ENCODE data around the gene NFE2L1. TPM values are rescaled to one million over a fixed set of nuclear protein-coding genes. Genes with fewer than 3 reads are reported as not detected.
"Not testable (repeated sequence)": the region's sequence is repeated elsewhere in the genome, so short reads cannot be mapped to it uniquely, and the experiment has no call there.

Gene NFE2L1
- total RNA-seq, 4 donors from 2014 or later: 173 to 242 (median 211) TPM

DNA sequence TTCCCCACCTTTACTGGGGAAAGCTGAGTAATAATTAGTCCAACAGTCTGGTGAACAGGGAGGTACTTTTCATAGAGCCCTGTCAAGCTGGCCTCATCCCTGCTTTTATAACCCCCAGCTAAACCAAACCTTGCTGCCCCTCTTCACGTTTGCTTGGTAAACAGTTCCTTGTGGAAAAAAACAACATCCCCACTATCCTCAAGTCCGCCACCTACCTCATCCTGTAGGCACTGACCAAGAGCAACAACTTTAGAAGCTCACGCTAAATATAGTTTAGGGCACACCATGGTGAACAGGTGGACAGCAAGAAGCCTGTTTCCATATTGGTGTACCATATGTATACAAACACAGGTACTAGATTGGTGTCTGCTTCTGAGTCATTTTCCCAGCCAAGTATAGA lies 16.5 kb downstream of the NFE2L1 start:
- intact Hi-C loops (cut with DNase I; ENCODE audit: low total_unique reads) (no loop called here), in situ Hi-C loops (cut with MboI; ENCODE audit: low pct_ligation_motif_present in 1 of 4, low pct_unique_long_range_greater_than_20kb in 1 of 4, low sequenced_read_pairs in 3 of 4) (no loop called here)
- Histone ChIP-seq H3K27ac (no peak overlapping the region), H3K27me3 (no peaks in the 10 kb centered on the region), H3K9me3 (no peaks in the 10 kb centered on the region), H3K4me1 (no peaks in the 10 kb centered on the region), H3K4me3 (no peak overlapping the region), H3K36me3 (peaks cover 0 to 32% (median 12%) of the 10 kb centered on the region in 4 donors)
- DNase-seq: no peak
- TF ChIP-seq, protein P1, sequence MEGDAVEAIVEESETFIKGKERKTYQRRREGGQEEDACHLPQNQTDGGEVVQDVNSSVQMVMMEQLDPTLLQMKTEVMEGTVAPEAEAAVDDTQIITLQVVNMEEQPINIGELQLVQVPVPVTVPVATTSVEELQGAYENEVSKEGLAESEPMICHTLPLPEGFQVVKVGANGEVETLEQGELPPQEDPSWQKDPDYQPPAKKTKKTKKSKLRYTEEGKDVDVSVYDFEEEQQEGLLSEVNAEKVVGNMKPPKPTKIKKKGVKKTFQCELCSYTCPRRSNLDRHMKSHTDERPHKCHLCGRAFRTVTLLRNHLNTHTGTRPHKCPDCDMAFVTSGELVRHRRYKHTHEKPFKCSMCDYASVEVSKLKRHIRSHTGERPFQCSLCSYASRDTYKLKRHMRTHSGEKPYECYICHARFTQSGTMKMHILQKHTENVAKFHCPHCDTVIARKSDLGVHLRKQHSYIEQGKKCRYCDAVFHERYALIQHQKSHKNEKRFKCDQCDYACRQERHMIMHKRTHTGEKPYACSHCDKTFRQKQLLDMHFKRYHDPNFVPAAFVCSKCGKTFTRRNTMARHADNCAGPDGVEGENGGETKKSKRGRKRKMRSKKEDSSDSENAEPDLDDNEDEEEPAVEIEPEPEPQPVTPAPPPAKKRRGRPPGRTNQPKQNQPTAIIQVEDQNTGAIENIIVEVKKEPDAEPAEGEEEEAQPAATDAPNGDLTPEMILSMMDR (IDR thresholded peaks at IDR 0.05): no peak
- TF ChIP-seq EP300 (IDR thresholded peaks at IDR 0.05; ENCODE audit: low read depth): no peak
- 70 to 75% methylated on average over 2 to 3 of the region's 3 CpGs for WGBS, 2 donors (ENCODE audit: low coverage in 1 of 2)

DNA sequence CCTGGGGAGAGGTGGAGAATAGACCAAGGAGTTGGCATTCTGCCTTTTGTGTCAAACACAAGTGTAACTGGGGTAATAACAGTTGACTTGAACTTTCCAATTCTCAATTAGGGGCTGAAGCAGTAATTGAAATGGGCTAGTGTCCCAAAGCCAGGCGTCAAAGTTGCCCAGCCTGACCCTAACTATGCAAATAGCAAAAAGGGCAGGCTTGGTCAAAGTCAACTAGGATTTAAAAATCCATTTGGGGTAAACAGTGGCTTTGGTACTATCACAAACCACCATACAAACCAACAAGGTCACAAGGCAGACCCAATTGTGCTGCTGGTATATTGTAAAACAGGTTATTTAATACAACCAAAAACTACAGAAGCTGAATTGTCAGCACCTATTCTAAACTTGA lies 18.0 kb downstream of the NFE2L1 start:
- intact Hi-C loops (cut with DNase I; ENCODE audit: low total_unique reads) (no loop called here), in situ Hi-C loops (cut with MboI; ENCODE audit: low pct_ligation_motif_present in 1 of 4, low pct_unique_long_range_greater_than_20kb in 1 of 4, low sequenced_read_pairs in 3 of 4) (no loop called here)
- 86 to 100% methylated on average over 1 of the region's 1 CpG for WGBS, 2 donors (ENCODE audit: low coverage in 1 of 2)
- Histone ChIP-seq H3K4me1 (no peaks in the 10 kb centered on the region), H3K9me3 (no peaks in the 10 kb centered on the region), H3K4me3 (no peak overlapping the region), H3K27me3 (no peaks in the 10 kb centered on the region), H3K36me3 (peaks cover 0 to 22% (median 11%) of the 10 kb centered on the region in 4 donors), H3K27ac (no peak overlapping the region)
- no peak for DNase-seq
- TF ChIP-seq EP300 (IDR thresholded peaks at IDR 0.05; ENCODE audit: low read depth) (no peak), POLR2AphosphoS5 (IDR thresholded peaks at IDR 0.05) (no peak), POLR2A (IDR thresholded peaks at IDR 0.05) (no peak)
- TF ChIP-seq, protein P1 (IDR thresholded peaks at IDR 0.05): no peak

DNA sequence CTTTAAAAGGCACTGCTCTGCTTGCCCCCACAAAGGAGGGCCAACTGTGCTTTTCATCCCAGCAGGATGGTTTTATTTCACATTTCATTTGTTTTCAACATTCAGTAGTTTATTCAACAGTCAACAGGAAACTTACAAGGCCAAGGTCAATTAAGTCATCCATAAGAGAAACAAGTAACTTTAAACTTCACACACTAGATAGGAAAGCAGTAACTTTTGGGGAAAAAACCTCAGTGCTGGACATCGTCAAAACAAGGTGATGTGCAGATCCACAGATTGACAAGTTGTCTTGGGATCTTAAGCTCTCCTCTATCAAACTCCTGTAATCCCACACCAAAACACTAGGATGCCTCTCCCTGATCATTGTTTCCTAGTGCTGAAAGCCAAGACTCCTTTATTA lies 18.5 kb downstream of the NFE2L1 start:
- 83 to 89% methylated on average over 1 of the region's 1 CpG for WGBS, 2 donors (ENCODE audit: low coverage in 1 of 2)
- no peak overlapping the region for H3K27ac ChIP-seq
- H3K4me3 ChIP-seq: no peak overlapping the region
- no peaks in the 10 kb centered on the region for H3K27me3 ChIP-seq
- intact Hi-C loops (cut with DNase I; ENCODE audit: low total_unique reads): no loop called here
- TF ChIP-seq, protein P1 (IDR thresholded peaks at IDR 0.05): no peak
- TF ChIP-seq POLR2A (IDR thresholded peaks at IDR 0.05) (no peak), POLR2AphosphoS5 (IDR thresholded peaks at IDR 0.05) (no peak), EP300 (IDR thresholded peaks at IDR 0.05; ENCODE audit: low read depth) (no peak)
- H3K4me1 ChIP-seq: no peaks in the 10 kb centered on the region
- no peaks in the 10 kb centered on the region for H3K9me3 ChIP-seq
- H3K36me3 ChIP-seq: peaks cover 0 to 18% (median 9%) of the 10 kb centered on the region in 4 donors
- in situ Hi-C loops (cut with MboI; ENCODE audit: low pct_ligation_motif_present in 1 of 4, low pct_unique_long_range_greater_than_20kb in 1 of 4, low sequenced_read_pairs in 3 of 4): no loop called here
- no peak for DNase-seq

DNA sequence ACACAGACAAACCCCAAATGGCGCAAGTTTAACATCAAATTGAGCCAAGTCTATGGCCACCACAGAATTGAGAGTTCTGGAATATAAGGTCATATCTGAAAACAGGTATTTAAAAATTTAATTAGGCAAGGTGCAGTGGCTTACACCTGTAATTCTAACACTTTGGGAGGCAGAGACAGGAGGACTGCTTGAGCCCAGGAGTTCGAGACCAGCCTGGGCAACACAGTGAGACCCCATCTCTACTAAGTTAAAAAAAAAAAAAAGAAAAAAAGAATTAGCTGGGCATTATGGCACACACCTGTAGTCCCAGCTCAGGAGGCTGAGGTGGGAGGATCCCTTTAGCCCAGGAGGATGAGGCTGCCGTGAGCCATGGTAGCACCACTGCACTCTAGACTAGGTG lies 19.1 kb downstream of the NFE2L1 start:
- no peaks in the 10 kb centered on the region for H3K4me1 ChIP-seq
- H3K4me3 ChIP-seq: no peak overlapping the region
- no peak for DNase-seq
- TF ChIP-seq EP300 (IDR thresholded peaks at IDR 0.05; ENCODE audit: low read depth) (no peak), POLR2AphosphoS5 (IDR thresholded peaks at IDR 0.05) (no peak), POLR2A (IDR thresholded peaks at IDR 0.05) (no peak)
- TF ChIP-seq, protein P1 (IDR thresholded peaks at IDR 0.05): no peak
- 100% methylated on average over 3 of the region's 3 CpGs for WGBS, 2 donors (ENCODE audit: low coverage in 1 of 2)
- H3K9me3 ChIP-seq: no peaks in the 10 kb centered on the region
- H3K27ac ChIP-seq: no peak overlapping the region
- in situ Hi-C loops (cut with MboI; ENCODE audit: low pct_ligation_motif_present in 1 of 4, low pct_unique_long_range_greater_than_20kb in 1 of 4, low sequenced_read_pairs in 3 of 4): no loop called here
- H3K27me3 ChIP-seq: no peaks in the 10 kb centered on the region
- intact Hi-C loops (cut with DNase I; ENCODE audit: low total_unique reads): no loop called here
- H3K36me3 ChIP-seq: peaks cover 0 to 13% (median 6%) of the 10 kb centered on the region in 4 donors

DNA sequence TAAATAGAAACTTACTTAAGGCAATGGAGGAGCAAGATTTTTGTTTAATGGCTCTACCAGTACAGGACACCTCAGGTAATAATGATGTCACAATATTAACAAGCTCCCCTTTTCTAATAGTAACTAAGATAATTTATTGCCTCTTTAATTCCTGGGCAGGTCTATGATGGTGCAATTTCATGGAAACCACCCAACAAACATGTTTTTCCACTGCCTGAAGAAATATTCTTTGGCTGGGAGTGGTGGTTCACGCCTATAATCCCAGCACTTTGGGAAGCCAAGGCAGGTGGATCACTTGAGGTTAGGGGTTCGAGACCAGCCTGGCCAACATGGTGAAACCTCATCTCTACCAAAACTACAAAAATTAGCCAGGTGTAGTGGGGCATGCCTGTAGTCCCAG lies 19.6 kb downstream of the NFE2L1 start:
- WGBS, 2 donors (ENCODE audit: low coverage in 1 of 2): 87% methylated on average over 2 of the region's 2 CpGs; no CpG with 5 or more reads in 1 of the 2 donors
- H3K36me3 ChIP-seq; H3K27ac ChIP-seq; H3K4me1 ChIP-seq; in situ Hi-C loops (cut with MboI; ENCODE audit: low pct_ligation_motif_present in 1 of 4, low pct_unique_long_range_greater_than_20kb in 1 of 4, low sequenced_read_pairs in 3 of 4); intact Hi-C loops (cut with DNase I; ENCODE audit: low total_unique reads); H3K4me3 ChIP-seq; DNase-seq; H3K9me3 ChIP-seq; H3K27me3 ChIP-seq: not testable (repeated sequence)
